ENCODE data around the gene TUBG1. TPM values are rescaled to one million over a fixed set of nuclear protein-coding genes. Genes with fewer than 3 reads are reported as not detected.

Gene TUBG1
- total and polyA plus RNA-seq, 2 of the 4 experiments (the other 2 are of a cell fraction): 38.9 to 94.5 TPM

- intact Hi-C loops (cut with micrococcal nuclease): no loop called here
These were observed 27.7 kb upstream of the TUBG1 start for GRCh38 chr17:42581744-42582270.

More at GRCh38 chr17:42581744-42582270, 27.7 kb upstream of the TUBG1 start:
- ChIA-PET CTCF (no interaction called here), POLR2A (ENCODE audit: unreplicated experiment) (no interaction called here)
- dilution Hi-C loops (cut with HindIII; ENCODE audit: low sequenced_read_pairs, unreplicated experiment) (no loop called here), in situ Hi-C loops (cut with MboI; ENCODE audit: low sequenced_read_pairs) (no loop called here)
- WGBS, 2 experiments (ENCODE audit: extremely low coverage in 2 of 2, insufficient read length in 1 of 2): 100% methylated on average over 4 of the region's 10 CpGs; no CpG with 5 or more reads in 1 of the 2 experiments
- H3K4me1 ChIP-seq (ENCODE audit: control insufficient read depth, insufficient read depth, low read length): peaks cover 5% of the 10 kb centered on the region
- no peak overlapping the region for H4K8ac ChIP-seq (ENCODE audit: low read depth in 2 of 2, low read length in 2 of 2)
- BruUV-seq (replicated peaks): no TSS peak
- H3K27ac ChIP-seq (ENCODE audit: insufficient read depth, low read length): no peak overlapping the region
- H3K36me3 ChIP-seq (ENCODE audit: control insufficient read depth, insufficient read depth, low read length): peaks cover 56% of the 10 kb centered on the region
- H4K20me1 ChIP-seq (ENCODE audit: insufficient read depth, low read length): peaks cover 14% of the 10 kb centered on the region; the same call in 1 of the 2 replicates
- H3K27me3 ChIP-seq (ENCODE audit: control insufficient read depth, insufficient read depth, low read length): no peaks in the 10 kb centered on the region
- no peaks in the 10 kb centered on the region for H3K9me3 ChIP-seq (ENCODE audit: control insufficient read depth, insufficient read depth, low read length)
- H3K9me1 ChIP-seq (ENCODE audit: insufficient read depth, low read length): no peaks in the 10 kb centered on the region; the same call in 1 of the 2 replicates
- H4K91ac ChIP-seq (ENCODE audit: insufficient read depth, low read depth, low read length): no peak overlapping the region
- H3K23ac ChIP-seq (ENCODE audit: low read depth, low read length): no peak overlapping the region
- peaks cover 11 to 38% of the 10 kb centered on the region in 2 experiments; a peak in 3 of 4 replicates for H3K79me1 ChIP-seq (ENCODE audit: low read depth in 1 of 2, low read length in 2 of 2)
- no peak overlapping the region for H3K56ac ChIP-seq (ENCODE audit: extremely low read depth, insufficient read depth, low read length)
- no peak overlapping the region for H2AK5ac ChIP-seq (ENCODE audit: low read depth, low read length)
- H3K4me3 ChIP-seq (ENCODE audit: insufficient read depth, low read depth, low read length): no peak overlapping the region
- DNase-seq (no peak), ATAC-seq (ENCODE audit: low read depth) (no peak)
- no peak overlapping the region for H2AFZ ChIP-seq (replicated peaks; ENCODE audit: low read length, poor library complexity)
- TF ChIP-seq CHD1 (IDR thresholded peaks at IDR 0.05; ENCODE audit: low read depth, low read length) (no peak), MAFK (IDR thresholded peaks at IDR 0.05; ENCODE audit: low read depth, low read length) (no peak), BHLHE40 (IDR thresholded peaks at IDR 0.05; ENCODE audit: low read depth, low read length) (no peak), SMC3 (IDR thresholded peaks at IDR 0.05; ENCODE audit: low read depth, low read length) (no peak), RFX5 (IDR thresholded peaks at IDR 0.05; ENCODE audit: low read depth, low read length) (no peak), POLR2A (IDR thresholded peaks at IDR 0.05; ENCODE audit: low read depth, low read length) (no peak), NFE2L2 (IDR thresholded peaks at IDR 0.05; ENCODE audit: low read depth, low read length) (no peak), CTCF (conservative IDR thresholded peaks at IDR 0.05; ENCODE audit: low read depth, low read length) (no peak), RCOR1 (IDR thresholded peaks at IDR 0.05; ENCODE audit: insufficient replicate concordance, low read length) (no peak), USF2 (IDR thresholded peaks at IDR 0.05; ENCODE audit: low read depth, low read length) (no peak), FOS (IDR thresholded peaks at IDR 0.05; ENCODE audit: low read depth, low read length) (no peak), CEBPB (IDR thresholded peaks at IDR 0.05; ENCODE audit: low read depth, low read length) (no peak), RAD21 (IDR thresholded peaks at IDR 0.05; ENCODE audit: low read length) (no peak), ELK1 (IDR thresholded peaks at IDR 0.05; ENCODE audit: borderline replicate concordance, low read depth, low read length) (no peak), MXI1 (IDR thresholded peaks at IDR 0.05; ENCODE audit: borderline replicate concordance, low read depth, low read length) (no peak), MAZ (IDR thresholded peaks at IDR 0.05; ENCODE audit: borderline replicate concordance, low read depth, low read length) (no peak)
- no peak overlapping the region for H4K5ac ChIP-seq (ENCODE audit: low read depth, low read length)
- H2BK5ac ChIP-seq (ENCODE audit: low read depth, low read length, poor library complexity, severe bottlenecking): no peak overlapping the region
- H2BK15ac ChIP-seq (ENCODE audit: low read depth, low read length): no peak overlapping the region
- no peak overlapping the region for H3K4me2 ChIP-seq (ENCODE audit: low read depth, low read length)
- H2BK20ac ChIP-seq (ENCODE audit: low read depth, low read length): no peak overlapping the region
- no peak overlapping the region for H3K4ac ChIP-seq (ENCODE audit: low read depth, low read length)
- H3K18ac ChIP-seq (ENCODE audit: low read depth, low read length): no peak overlapping the region
- H3K14ac ChIP-seq (replicated peaks; ENCODE audit: low read depth, low read length): no peak overlapping the region
- H2AK9ac ChIP-seq (replicated peaks; ENCODE audit: low read depth, low read length, poor library complexity): peak overlapping the region; percentile 19
- no peak overlapping the region for H2BK120ac ChIP-seq (ENCODE audit: low read depth, low read length)
- no peak overlapping the region for H3K9ac ChIP-seq (ENCODE audit: low read depth, low read length)
